ENCODE results near the gene SWT1.
"Not testable (repeated sequence)": the region's sequence is repeated elsewhere in the genome, so short reads cannot be mapped to it uniquely, and the experiment has no call there.

Gene SWT1

DNA sequence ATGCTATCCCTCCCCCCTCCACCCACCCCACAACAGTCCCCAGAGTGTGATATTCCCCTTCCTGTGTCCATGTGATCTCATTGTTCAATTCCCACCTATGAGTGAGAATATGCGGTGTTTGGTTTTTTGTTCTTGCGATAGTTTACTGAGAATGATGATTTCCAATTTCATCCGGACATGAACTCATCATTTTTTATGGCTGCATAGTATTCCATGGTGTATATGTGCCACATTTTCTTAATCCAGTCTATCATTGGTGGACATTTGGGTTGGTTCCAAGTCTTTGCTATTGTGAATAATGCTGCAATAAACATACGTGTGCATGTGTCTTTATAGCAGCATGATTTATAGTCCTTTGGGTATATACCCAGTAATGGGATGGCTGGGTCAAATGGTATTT is 95.0 kb downstream of the SWT1 start:
- DNase-seq (ENCODE audit: low read depth), result not testable (repeated sequence)

DNA sequence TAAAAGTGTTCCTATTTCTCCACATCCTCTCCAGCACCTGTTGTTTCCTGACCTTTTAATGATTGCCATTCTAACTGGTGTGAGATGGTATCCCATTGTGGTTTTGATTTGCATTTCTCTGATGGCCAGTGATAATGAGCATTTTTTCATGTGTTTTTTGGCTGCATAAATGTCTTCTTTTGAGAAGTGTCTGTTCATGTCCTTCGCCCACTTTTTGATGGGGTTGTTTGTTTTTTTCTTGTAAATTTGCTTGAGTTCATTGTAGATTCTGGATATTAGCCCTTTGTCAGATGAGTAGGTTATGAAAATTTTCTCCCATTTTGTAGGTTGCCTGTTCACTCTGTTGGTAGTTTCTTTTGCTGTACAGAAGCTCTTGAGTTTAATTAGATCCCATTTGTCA is 95.4 kb downstream of the SWT1 start:
- DNase-seq (ENCODE audit: low read depth), result not testable (repeated sequence)

- DNase-seq (ENCODE audit: low read depth), result not testable (repeated sequence)
These were observed 98.6 kb downstream of the SWT1 start for GRCh38 chr1:185255595-185255994.

GRCh38 chr1:185257116-185257949 is 100.4 kb downstream of the SWT1 start:
- not testable (repeated sequence) for DNase-seq (ENCODE audit: low read depth)

GRCh38 chr1:185257950-185258208 is 100.9 kb downstream of the SWT1 start:
- DNase-seq (ENCODE audit: low read depth), result no peak

GRCh38 chr1:185258676-185259075 is 101.7 kb downstream of the SWT1 start:
- no peak for DNase-seq (ENCODE audit: low read depth)

DNA sequence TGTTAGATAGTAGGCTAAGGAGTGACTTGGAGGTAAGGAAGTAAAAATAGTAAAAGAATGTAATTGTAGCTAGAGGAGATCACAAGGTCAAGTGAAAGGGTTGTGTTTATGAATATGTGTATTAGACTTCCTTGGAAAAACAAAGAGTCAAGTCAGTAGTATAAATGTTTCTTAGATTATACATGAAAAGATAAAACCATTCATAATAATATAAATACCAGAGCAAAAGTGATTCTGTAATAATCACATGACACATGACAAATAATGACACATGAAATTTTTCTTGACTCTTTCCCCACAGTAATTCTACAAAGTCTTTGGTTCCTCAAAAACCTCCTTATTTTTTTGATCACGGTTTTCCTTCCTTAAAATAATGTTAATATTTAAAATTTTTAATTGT is 103.6 kb downstream of the SWT1 start:
- no peak for DNase-seq (ENCODE audit: low read depth)

- no peak for DNase-seq (ENCODE audit: low read depth)
These were observed 105.2 kb downstream of the SWT1 start for GRCh38 chr1:185262151-185262550.

DNA sequence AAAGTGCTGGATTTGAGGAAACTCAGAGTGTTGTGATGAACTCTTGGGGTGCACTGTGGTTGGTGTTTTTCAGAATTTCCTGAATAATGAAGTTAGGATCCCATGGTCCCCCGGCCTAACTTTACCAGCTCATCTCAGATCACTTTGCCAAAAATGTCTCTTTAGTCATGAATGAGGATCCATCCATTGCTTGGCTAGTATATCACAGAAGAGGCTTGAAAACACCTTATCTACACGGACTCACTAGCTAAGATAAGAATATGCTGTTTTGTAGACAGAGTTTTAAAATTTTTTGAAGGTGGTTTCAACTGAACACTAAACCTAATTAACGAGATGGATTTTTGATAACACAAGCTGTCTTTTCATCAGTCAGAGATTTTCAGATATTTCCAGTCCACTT is 106.3 kb downstream of the SWT1 start:
- no peak for DNase-seq (ENCODE audit: low read depth)

DNA sequence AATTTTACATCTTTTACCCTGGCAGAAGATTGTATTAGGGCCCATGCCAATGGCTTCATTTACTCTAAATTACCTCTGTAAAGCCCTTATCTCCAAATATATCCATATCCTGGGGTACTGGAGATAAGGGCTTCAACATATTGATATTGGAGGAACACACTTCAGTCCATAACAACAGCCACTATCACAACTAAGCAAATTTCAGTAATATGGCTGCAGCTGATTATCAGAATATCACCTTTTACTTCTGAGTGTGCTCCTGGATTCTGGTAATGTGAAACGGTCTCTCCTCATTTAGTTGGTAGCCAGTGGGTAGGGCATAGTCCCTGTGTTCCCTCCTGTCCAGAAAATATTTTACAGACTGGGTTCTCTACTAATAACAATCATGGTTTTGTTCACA is 106.8 kb downstream of the SWT1 start:
- DNase-seq (ENCODE audit: low read depth), result no peak

DNA sequence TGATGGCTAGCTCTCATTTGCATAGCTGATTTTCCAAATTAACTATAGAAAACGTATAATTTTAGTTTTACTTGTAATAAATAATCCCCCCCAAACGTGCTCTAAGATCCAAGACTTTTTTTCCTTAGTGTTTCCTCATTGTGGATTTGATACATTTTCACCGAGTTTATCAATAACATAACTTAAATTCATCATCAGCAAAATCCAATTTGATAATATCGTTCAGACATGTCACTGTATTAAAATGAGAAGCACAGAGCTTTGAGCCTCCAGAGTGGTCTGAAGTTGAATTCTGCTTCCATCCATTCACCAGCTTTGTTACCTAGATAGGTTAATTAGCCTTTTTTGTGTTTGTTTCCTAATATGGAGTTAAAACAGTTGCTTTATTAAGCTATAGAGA is 108.3 kb downstream of the SWT1 start:
- DNase-seq (ENCODE audit: low read depth), result no peak

GRCh38 chr1:185267301-185267700 is 110.3 kb downstream of the SWT1 start:
- no peak for DNase-seq (ENCODE audit: low read depth)

- no peak for DNase-seq (ENCODE audit: low read depth)
These were observed 110.7 kb downstream of the SWT1 start for GRCh38 chr1:185267701-185268100.

DNA sequence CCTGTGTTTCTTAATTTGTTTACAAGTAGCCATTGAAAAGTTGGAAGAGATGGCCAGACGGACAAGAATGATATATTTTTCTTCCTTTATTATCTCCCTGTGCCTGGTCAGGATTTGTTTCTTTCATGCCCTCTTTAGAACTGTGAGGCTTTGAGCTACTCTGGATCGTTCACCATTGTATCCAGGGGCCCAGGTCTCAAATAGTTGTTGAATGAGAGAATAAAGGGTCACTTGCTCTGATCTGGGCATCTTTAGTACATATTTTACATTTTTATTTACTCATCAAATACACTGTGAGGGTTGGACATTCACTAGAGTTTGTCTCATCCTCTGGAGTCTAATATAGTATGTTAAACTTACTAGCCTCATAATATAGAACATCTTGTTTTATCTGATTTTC is 111.4 kb downstream of the SWT1 start:
- DNase-seq (ENCODE audit: low read depth), result no peak

GRCh38 chr1:185271921-185272320 is 115.0 kb downstream of the SWT1 start:
- no peak for DNase-seq (ENCODE audit: low read depth)

- DNase-seq (ENCODE audit: low read depth), result no peak
These were observed 122.6 kb downstream of the SWT1 start for GRCh38 chr1:185279571-185279970.

DNA sequence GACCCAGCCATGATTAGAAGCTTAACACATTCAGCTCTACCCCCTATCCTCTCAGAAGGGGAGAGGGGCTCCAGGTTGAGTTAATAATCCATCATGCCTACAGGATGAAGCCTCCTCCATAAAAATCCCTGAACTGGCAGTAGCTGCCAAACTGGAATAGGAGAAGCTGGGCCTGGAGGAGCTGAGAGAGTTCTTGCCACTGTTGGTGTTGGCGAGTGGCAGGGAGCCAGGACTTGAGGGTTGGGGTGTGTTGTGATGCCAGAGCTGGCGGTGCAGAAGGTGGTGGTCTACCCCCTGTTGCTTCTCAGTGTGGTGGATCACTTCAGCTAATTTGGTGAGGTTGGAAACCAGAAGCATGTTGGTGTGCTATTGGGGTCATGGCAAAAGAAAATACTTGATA is 123.6 kb downstream of the SWT1 start:
- DNase-seq (ENCODE audit: low read depth), result no peak

GRCh38 chr1:185281245-185281644 is 124.3 kb downstream of the SWT1 start:
- DNase-seq (ENCODE audit: low read depth), result no peak

GRCh38 chr1:185284116-185284515 is 127.1 kb downstream of the SWT1 start:
- no peak for DNase-seq (ENCODE audit: low read depth)

GRCh38 chr1:185284533-185285276 is 127.7 kb downstream of the SWT1 start:
- no peak for DNase-seq (ENCODE audit: low read depth)

GRCh38 chr1:185287451-185287850 is 130.5 kb downstream of the SWT1 start:
- DNase-seq (ENCODE audit: low read depth), result no peak

- DNase-seq (ENCODE audit: low read depth), result no peak
These were observed 131.5 kb downstream of the SWT1 start for GRCh38 chr1:185288435-185288834.

DNA sequence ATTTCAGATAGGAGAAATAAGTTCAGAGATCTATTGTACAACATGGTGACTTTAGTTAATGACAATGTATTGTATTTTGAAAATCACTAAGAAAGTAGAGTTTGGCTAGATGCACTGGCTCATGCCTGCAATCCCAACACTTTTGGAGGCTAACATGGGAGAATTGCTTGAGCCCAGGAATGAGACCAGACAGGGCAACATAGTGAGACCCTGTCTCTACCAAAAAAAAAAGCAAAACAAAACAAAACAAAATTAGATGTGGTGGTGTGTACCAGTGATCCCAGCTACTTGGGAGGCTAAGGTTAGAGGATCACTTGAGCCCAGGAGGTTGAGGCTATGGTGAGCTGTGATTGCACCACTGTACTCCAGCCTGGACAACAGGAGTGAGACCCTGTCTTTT is 132.9 kb downstream of the SWT1 start:
- DNase-seq (ENCODE audit: low read depth), result no peak

GRCh38 chr1:185291159-185291558 is 134.2 kb downstream of the SWT1 start:
- DNase-seq (ENCODE audit: low read depth), result no peak

Measured in stimulated activated CD8-positive, alpha-beta memory T cell treated with anti-CD3 and anti-CD28 coated beads, Interleukin-15, amount 100 ng/mL, for 24 hours (primary cell).